ENCODE measurements around the gene TNPO3.
"Not testable (repeated sequence)": the region's sequence is repeated elsewhere in the genome, so short reads cannot be mapped to it uniquely, and the experiment has no call there.

Gene TNPO3

GRCh38 chr7:128915271-128915819, 139.6 kb downstream of the TNPO3 start:
- no peak overlapping the region for H3K4me3 ChIP-seq (ENCODE audit: low read depth, low read length)
- DNase-seq (ENCODE audit: low read depth): no peak
- TF ChIP-seq CTCF (IDR thresholded peaks at IDR 0.05; ENCODE audit: low read depth, low read length, missing control alignments): no peak
- in situ Hi-C loops (cut with HindIII; ENCODE audit: low sequenced_read_pairs): no loop called here

GRCh38 chr7:128914566-128915151, 140.3 kb downstream of the TNPO3 start:
- TF ChIP-seq CTCF (IDR thresholded peaks at IDR 0.05; ENCODE audit: low read depth, low read length, missing control alignments): no peak
- DNase-seq (ENCODE audit: low read depth): no peak
- in situ Hi-C loops (cut with HindIII; ENCODE audit: low sequenced_read_pairs): no loop called here
- H3K4me3 ChIP-seq (ENCODE audit: low read depth, low read length): no peak overlapping the region

GRCh38 chr7:128913870-128914565, 140.9 kb downstream of the TNPO3 start:
- no peak overlapping the region for H3K4me3 ChIP-seq (ENCODE audit: low read depth, low read length)
- DNase-seq (ENCODE audit: low read depth): no peak
- in situ Hi-C loops (cut with HindIII; ENCODE audit: low sequenced_read_pairs): no loop called here
- no peak for TF ChIP-seq CTCF (IDR thresholded peaks at IDR 0.05; ENCODE audit: low read depth, low read length, missing control alignments)

- in situ Hi-C loops (cut with HindIII; ENCODE audit: low sequenced_read_pairs); H3K4me3 ChIP-seq (ENCODE audit: low read depth, low read length); DNase-seq (ENCODE audit: low read depth): not testable (repeated sequence)
These were observed 142.0 kb downstream of the TNPO3 start for GRCh38 chr7:128912709-128913495.

GRCh38 chr7:128912281-128912680, 142.6 kb downstream of the TNPO3 start:
- no peak overlapping the region for H3K4me3 ChIP-seq (ENCODE audit: low read depth, low read length)
- no peak for DNase-seq (ENCODE audit: low read depth)
- in situ Hi-C loops (cut with HindIII; ENCODE audit: low sequenced_read_pairs): no loop called here
- no peak for TF ChIP-seq CTCF (IDR thresholded peaks at IDR 0.05; ENCODE audit: low read depth, low read length, missing control alignments)

- in situ Hi-C loops (cut with HindIII; ENCODE audit: low sequenced_read_pairs): no loop called here
- no peak for DNase-seq (ENCODE audit: low read depth)
- no peak overlapping the region for H3K4me3 ChIP-seq (ENCODE audit: low read depth, low read length)
- TF ChIP-seq CTCF (IDR thresholded peaks at IDR 0.05; ENCODE audit: low read depth, low read length, missing control alignments): no peak
These were observed 143.4 kb downstream of the TNPO3 start for GRCh38 chr7:128911423-128912031.

Measured in astrocyte of the cerebellum (primary cell).